Central memory CD8-positive, alpha-beta T cell (primary cell): Measurements from ENCODE around the gene AVL9.

Source experiments
- ATAC-seq: fragments of 150-1000 bp; cut with Tn5 transposase; replicated peaks from 2 replicates; pipeline ENCODE4 v1.10.0; 2022; ENCODE audit warnings: mild to moderate bottlenecking, moderate FRiP score, moderate number of reproducible peaks; ENCODE audit not compliant: poor library complexity, severe bottlenecking; ENCODE audit errors: extremely low read depth
- DNase-seq, 2 donors: peaks; one replicate each; pipeline ENCODE4 v3.0.0; 2021; ENCODE audit warnings: low spot score in 2 of 2
- H3K27ac Mint-ChIP-seq: one replicate; pipeline ENCODE4 v1.8.0; 2022; ENCODE audit warnings: low read depth, mild to moderate bottlenecking, moderate library complexity, mixed read lengths
- H3K27me3 Mint-ChIP-seq: one replicate; pipeline ENCODE4 v1.8.0; 2022; ENCODE audit warnings: mixed read lengths
- H3K36me3 Mint-ChIP-seq: one replicate; pipeline ENCODE4 v1.8.0; 2022; ENCODE audit warnings: mild to moderate bottlenecking, moderate library complexity, mixed read lengths; ENCODE audit not compliant: insufficient read depth
- H3K4me1 Mint-ChIP-seq: one replicate; pipeline ENCODE4 v1.8.0; 2022; ENCODE audit warnings: mixed read lengths
- H3K4me3 Mint-ChIP-seq: one replicate; pipeline ENCODE4 v1.8.0; 2022; ENCODE audit warnings: mild to moderate bottlenecking, moderate library complexity, mixed read lengths
- H3K9me3 Mint-ChIP-seq: one replicate; pipeline ENCODE4 v1.8.0; 2022; ENCODE audit warnings: mixed read lengths

The AVL9 gene

DNA sequence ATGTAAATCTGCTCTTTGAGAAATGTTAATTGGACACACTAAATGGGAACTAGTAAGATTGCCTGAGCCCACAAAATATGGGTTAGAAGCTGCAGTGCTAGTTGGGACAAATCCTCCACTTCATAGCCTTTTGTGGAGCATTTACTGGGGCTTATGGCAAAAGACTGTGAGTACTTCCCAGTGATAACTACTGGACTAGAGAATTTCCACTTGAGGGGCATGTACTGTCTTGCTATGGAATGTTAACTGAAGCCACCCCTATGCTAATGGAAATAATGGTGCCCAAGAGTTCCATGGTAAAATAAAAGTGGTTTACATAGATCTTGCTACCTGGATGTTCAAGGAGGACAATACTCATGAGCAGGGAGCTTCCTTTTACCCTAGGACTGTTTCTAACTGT, 29.3 kb downstream of the AVL9 start:
- DNase-seq (no peak), ATAC-seq (no peak)
- Mint-ChIP-seq H3K4me3 (no peak overlapping the region), H3K9me3 (no peaks in the 10 kb centered on the region), H3K27ac (no peak overlapping the region), H3K4me1 (peaks cover 36% of the 10 kb centered on the region), H3K36me3 (peaks cover 5% of the 10 kb centered on the region), H3K27me3 (no peaks in the 10 kb centered on the region)

- Mint-ChIP-seq H3K27me3 (no peaks in the 10 kb centered on the region), H3K27ac (no peak overlapping the region), H3K4me1 (peaks cover 34% of the 10 kb centered on the region)
These were observed 30.6 kb downstream of the AVL9 start for GRCh38 chr7:32525839-32526238.

DNA sequence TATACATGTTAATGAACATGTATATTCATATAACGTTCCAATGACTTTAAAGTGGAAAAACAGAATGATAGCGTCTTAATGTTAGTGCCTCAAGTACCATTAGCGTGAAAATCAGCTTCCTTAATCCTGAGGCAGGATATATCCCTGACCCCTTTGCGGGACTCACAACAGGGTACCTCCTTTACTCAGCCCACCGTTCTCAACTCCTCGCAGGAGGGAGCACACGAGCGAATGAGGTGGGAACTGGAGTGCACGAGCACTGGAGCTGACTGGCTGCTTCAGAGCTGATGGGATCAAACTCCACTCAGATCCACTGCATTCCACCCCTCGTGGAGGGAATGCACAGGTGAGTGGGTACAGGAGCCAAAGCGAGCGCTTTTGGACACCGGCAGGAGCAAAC, 36.1 kb downstream of the AVL9 start:
- H3K9me3 Mint-ChIP-seq: no peaks in the 10 kb centered on the region
- no peak for DNase-seq
- H3K4me1 Mint-ChIP-seq: peaks cover 32% of the 10 kb centered on the region
- H3K27me3 Mint-ChIP-seq: no peaks in the 10 kb centered on the region
- no peak for ATAC-seq
- no peak overlapping the region for H3K4me3 Mint-ChIP-seq
- peaks cover 3% of the 10 kb centered on the region for H3K36me3 Mint-ChIP-seq
- no peak overlapping the region for H3K27ac Mint-ChIP-seq

More at GRCh38 chr7:32525839-32526238, 30.6 kb downstream of the AVL9 start:
- DNase-seq: no peak
- H3K4me3 Mint-ChIP-seq: no peak overlapping the region
- peaks cover 4% of the 10 kb centered on the region for H3K36me3 Mint-ChIP-seq
- ATAC-seq: no peak
- no peaks in the 10 kb centered on the region for H3K9me3 Mint-ChIP-seq

DNA sequence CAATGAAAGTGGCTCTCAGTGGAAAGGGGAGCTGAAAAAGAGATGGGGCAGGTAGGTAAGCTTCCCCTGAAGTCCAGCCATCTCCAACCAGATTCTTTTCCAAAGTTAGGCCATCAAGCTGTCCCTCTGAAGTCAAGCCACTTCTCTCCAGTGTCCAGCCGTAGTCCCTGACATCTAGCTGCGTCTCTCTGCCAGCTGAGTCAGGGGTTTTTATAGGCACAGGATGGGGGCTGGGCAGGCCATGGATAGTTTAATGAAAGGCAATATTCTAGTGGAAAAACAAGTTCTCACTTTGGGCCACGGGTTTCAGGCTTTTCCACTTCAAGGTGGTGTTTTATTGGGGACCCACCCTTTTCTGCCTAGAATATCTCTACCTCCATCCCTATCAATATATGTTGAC, 36.8 kb downstream of the AVL9 start:
- DNase-seq: no peak
- H3K27ac Mint-ChIP-seq: peak overlapping the region; percentile 25

GRCh38 chr7:32532716-32533115, 37.4 kb downstream of the AVL9 start:
- Mint-ChIP-seq H3K36me3 (peaks cover 3% of the 10 kb centered on the region), H3K27ac (peak overlapping the region; percentile 25), H3K4me3 (no peak overlapping the region), H3K27me3 (no peaks in the 10 kb centered on the region), H3K4me1 (peaks cover 32% of the 10 kb centered on the region), H3K9me3 (no peaks in the 10 kb centered on the region)
- ATAC-seq (no peak), DNase-seq (no peak)

More for the DNA sequence above, 36.8 kb downstream of the AVL9 start:
- peaks cover 3% of the 10 kb centered on the region for H3K36me3 Mint-ChIP-seq
- no peaks in the 10 kb centered on the region for H3K9me3 Mint-ChIP-seq
- no peak overlapping the region for H3K4me3 Mint-ChIP-seq
- peaks cover 32% of the 10 kb centered on the region for H3K4me1 Mint-ChIP-seq
- no peak for ATAC-seq
- H3K27me3 Mint-ChIP-seq: no peaks in the 10 kb centered on the region

GRCh38 chr7:32533276-32534029, 38.2 kb downstream of the AVL9 start:
- no peaks in the 10 kb centered on the region for H3K27me3 Mint-ChIP-seq
- no peak overlapping the region for H3K4me3 Mint-ChIP-seq
- DNase-seq (no peak), ATAC-seq (no peak)
- H3K9me3 Mint-ChIP-seq: no peaks in the 10 kb centered on the region
- peaks cover 3% of the 10 kb centered on the region for H3K36me3 Mint-ChIP-seq
- H3K27ac Mint-ChIP-seq: no peak overlapping the region
- peaks cover 24% of the 10 kb centered on the region for H3K4me1 Mint-ChIP-seq

GRCh38 chr7:32535162-32535702, 39.9 kb downstream of the AVL9 start:
- no peak overlapping the region for H3K27ac Mint-ChIP-seq
- H3K4me1 Mint-ChIP-seq: peaks cover 31% of the 10 kb centered on the region
- H3K9me3 Mint-ChIP-seq: no peaks in the 10 kb centered on the region
- no peaks in the 10 kb centered on the region for H3K27me3 Mint-ChIP-seq
- ATAC-seq (no peak), DNase-seq (no peak)
- H3K4me3 Mint-ChIP-seq: no peak overlapping the region
- H3K36me3 Mint-ChIP-seq: peaks cover 3% of the 10 kb centered on the region

DNA sequence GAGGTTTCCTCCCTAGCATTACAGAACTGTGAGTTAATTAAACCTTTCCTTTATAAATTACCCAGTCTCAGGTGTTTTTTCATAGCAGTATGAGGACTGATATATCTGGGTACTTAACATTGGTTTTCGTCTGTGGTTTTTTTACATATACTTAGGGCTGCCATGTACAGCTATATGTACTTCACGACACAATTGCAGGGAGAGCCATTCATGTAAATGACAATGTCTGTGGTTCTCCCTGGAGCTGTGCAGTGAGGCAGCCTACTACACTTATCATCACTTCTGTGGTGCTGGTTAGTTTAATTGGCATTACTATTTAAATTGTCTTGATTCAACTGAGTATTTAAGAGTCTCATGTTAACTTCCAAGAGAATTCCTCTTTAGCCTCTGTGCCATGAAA, 40.7 kb downstream of the AVL9 start:
- DNase-seq (no peak), ATAC-seq (no peak)
- Mint-ChIP-seq H3K9me3 (no peaks in the 10 kb centered on the region), H3K27me3 (no peaks in the 10 kb centered on the region), H3K4me3 (no peak overlapping the region), H3K36me3 (peaks cover 3% of the 10 kb centered on the region), H3K4me1 (peaks cover 33% of the 10 kb centered on the region), H3K27ac (peak overlapping the region; percentile 67)

DNA sequence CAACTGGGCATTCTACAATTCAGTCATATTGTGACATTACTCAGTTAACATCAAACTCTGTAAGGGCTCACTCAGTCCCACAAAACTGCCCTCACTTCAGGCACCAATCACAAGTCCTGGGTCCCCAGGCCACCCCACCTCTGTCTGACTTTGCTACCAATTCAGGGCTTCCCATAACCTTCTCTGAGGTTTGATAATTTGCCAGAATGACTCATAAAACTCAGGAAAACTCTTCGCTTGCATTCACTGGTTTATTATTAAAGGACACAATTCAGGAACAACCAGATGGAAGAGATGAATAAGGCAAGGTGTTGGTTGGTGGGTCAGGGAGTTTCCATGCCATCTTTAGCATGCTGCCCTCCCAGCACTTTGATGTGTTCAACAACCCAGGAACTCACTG, 41.3 kb downstream of the AVL9 start:
- H3K27me3 Mint-ChIP-seq: no peaks in the 10 kb centered on the region
- H3K9me3 Mint-ChIP-seq: no peaks in the 10 kb centered on the region
- no peak overlapping the region for H3K4me3 Mint-ChIP-seq
- peak overlapping the region; percentile 67 for H3K27ac Mint-ChIP-seq
- ATAC-seq (no peak), DNase-seq (no peak)
- peaks cover 33% of the 10 kb centered on the region for H3K4me1 Mint-ChIP-seq
- peaks cover 3% of the 10 kb centered on the region for H3K36me3 Mint-ChIP-seq

DNA sequence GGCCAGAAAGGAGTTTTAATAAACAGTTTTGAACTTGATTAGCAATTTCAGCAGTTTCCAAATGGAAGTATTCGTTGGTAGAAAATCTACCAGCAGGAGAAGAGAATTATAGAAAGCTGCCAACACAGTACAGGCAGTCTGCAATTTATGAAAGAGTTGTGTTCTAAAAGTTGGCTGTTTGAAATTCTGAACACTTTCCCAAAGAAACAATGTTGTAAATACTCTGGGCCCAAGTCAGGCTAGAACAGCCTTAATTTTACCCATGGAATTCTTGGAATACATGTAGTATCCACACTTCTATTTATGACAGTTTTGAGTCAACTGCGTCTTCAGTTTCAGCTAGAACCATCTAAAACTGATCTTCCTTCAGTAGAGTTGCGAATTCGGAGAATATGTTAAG, 42.5 kb downstream of the AVL9 start:
- H3K27me3 Mint-ChIP-seq: no peaks in the 10 kb centered on the region
- no peaks in the 10 kb centered on the region for H3K9me3 Mint-ChIP-seq
- no peak overlapping the region for H3K27ac Mint-ChIP-seq
- ATAC-seq (no peak), DNase-seq (no peak)
- H3K36me3 Mint-ChIP-seq: peaks cover under 1% of the 10 kb centered on the region
- H3K4me3 Mint-ChIP-seq: no peak overlapping the region
- peaks cover 36% of the 10 kb centered on the region for H3K4me1 Mint-ChIP-seq

GRCh38 chr7:32539366-32539765, 44.1 kb downstream of the AVL9 start:
- DNase-seq (no peak), ATAC-seq (no peak)
- peaks cover 10% of the 10 kb centered on the region for H3K36me3 Mint-ChIP-seq
- no peaks in the 10 kb centered on the region for H3K9me3 Mint-ChIP-seq
- no peaks in the 10 kb centered on the region for H3K27me3 Mint-ChIP-seq
- peaks cover 45% of the 10 kb centered on the region for H3K4me1 Mint-ChIP-seq
- peak overlapping the region; percentile 35 for H3K27ac Mint-ChIP-seq
- no peak overlapping the region for H3K4me3 Mint-ChIP-seq

DNA sequence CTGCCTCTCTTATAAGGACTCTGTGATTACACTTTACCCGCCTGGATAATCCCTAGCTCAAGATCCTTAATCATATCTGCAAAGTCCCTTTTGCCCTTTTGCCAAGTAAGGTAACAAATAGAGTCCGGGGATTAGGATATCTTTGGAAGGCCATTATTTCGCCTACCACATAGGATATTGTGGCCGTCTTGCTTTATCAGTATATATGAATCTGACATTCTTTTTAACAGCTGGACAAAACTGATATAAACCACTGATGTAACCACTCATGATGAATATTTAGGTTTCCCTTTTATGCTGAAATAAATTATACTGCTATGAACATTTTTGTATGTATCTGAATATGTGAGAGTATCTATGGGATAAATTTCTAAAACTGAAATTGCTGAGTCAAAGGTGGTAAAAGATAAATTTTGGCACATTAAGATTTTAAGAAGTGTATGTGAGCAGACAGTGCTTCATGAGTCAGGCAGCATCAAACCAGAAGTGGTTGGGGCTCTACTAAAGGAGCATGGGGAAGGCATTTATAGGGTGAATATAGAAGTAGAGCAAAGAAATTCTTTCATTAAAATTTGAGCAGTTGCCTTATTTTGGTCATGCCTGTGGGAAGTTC, 44.7 kb downstream of the AVL9 start:
- ATAC-seq: no peak
- no peak for DNase-seq
- no peaks in the 10 kb centered on the region for H3K27me3 Mint-ChIP-seq
- peaks cover 44% of the 10 kb centered on the region for H3K4me1 Mint-ChIP-seq
- no peak overlapping the region for H3K4me3 Mint-ChIP-seq
- peak overlapping the region; percentile 35 for H3K27ac Mint-ChIP-seq
- H3K9me3 Mint-ChIP-seq: no peaks in the 10 kb centered on the region
- H3K36me3 Mint-ChIP-seq: peaks cover 11% of the 10 kb centered on the region

DNA sequence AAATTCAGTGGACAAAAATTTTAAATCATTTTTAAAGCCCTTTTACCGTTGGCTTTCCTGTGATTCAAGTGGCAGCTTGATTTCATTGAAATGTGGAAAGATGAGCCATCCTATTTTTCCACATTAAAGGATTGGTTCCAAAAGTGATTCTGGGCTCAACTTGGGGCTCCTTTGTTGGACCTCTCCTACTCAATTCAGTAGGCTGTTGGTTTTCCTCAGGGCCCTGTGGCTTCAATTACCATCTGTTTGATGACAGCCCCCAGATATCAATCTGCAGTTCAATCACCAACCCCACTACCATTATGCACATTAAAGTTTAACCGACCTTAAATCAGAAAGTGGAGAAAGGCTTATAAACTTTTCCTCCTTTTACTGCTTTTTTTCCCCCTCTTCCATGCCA, 47.3 kb downstream of the AVL9 start:
- Mint-ChIP-seq H3K36me3 (peaks cover 25% of the 10 kb centered on the region), H3K9me3 (no peaks in the 10 kb centered on the region), H3K4me3 (no peak overlapping the region), H3K4me1 (peaks cover 34% of the 10 kb centered on the region), H3K27me3 (no peaks in the 10 kb centered on the region), H3K27ac (no peak overlapping the region)
- DNase-seq: no peak
- no peak for ATAC-seq
